ENCODE data around the gene NXNL1.

Gene NXNL1

GRCh38 chr19:17467471-17468301, 7.0 kb upstream of the NXNL1 start:
- TF ChIP-seq, protein P1, sequence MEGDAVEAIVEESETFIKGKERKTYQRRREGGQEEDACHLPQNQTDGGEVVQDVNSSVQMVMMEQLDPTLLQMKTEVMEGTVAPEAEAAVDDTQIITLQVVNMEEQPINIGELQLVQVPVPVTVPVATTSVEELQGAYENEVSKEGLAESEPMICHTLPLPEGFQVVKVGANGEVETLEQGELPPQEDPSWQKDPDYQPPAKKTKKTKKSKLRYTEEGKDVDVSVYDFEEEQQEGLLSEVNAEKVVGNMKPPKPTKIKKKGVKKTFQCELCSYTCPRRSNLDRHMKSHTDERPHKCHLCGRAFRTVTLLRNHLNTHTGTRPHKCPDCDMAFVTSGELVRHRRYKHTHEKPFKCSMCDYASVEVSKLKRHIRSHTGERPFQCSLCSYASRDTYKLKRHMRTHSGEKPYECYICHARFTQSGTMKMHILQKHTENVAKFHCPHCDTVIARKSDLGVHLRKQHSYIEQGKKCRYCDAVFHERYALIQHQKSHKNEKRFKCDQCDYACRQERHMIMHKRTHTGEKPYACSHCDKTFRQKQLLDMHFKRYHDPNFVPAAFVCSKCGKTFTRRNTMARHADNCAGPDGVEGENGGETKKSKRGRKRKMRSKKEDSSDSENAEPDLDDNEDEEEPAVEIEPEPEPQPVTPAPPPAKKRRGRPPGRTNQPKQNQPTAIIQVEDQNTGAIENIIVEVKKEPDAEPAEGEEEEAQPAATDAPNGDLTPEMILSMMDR (IDR thresholded peaks at IDR 0.05) = no peak
- peak overlapping the region; percentile 84 to 97 for H3K27ac ChIP-seq

GRCh38 chr19:17466487-17466850, 5.7 kb upstream of the NXNL1 start:
- Histone ChIP-seq H3K27ac (no peak overlapping the region), H3K4me3 (no peak overlapping the region)
- DNase-seq (ENCODE audit: low spot score) = no peak

More at GRCh38 chr19:17467471-17468301, 7.0 kb upstream of the NXNL1 start:
- no peak overlapping the region for H3K4me3 ChIP-seq
- DNase-seq (ENCODE audit: low spot score) = no peak

DNA sequence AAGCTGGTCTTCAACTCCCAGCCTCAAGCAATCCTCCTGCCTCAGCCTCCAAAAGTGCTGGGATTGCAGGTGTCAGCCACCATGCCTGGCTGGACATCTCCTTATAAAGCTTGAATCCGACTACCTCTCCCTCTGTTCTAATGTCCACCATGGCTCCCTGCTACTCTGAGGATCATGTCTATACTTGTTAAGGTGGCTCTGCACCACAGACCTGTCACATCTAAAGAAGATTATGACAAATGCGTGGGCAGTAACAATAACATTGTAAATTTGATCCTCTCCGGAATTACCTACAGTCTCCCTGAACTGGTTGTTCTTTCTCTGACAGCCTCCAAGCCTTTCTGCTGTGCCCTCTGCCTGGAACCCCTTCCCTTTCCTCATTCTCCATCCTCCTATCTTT, 1.8 kb downstream of the NXNL1 start:
- H3K4me3 ChIP-seq = no peak overlapping the region
- DNase-seq (ENCODE audit: low spot score) = no peak
- TF ChIP-seq, protein P1 (IDR thresholded peaks at IDR 0.05) = no peak
- H3K27ac ChIP-seq = no peak overlapping the region

More at GRCh38 chr19:17466487-17466850, 5.7 kb upstream of the NXNL1 start:
- TF ChIP-seq, protein P1 (IDR thresholded peaks at IDR 0.05) = no peak

GRCh38 chr19:17457616-17458015, 3.1 kb downstream of the NXNL1 start:
- no peak for DNase-seq (ENCODE audit: low spot score)
- Histone ChIP-seq H3K27ac (no peak overlapping the region), H3K4me3 (no peak overlapping the region)
- TF ChIP-seq, protein P1 (IDR thresholded peaks at IDR 0.05) = no peak

DNA sequence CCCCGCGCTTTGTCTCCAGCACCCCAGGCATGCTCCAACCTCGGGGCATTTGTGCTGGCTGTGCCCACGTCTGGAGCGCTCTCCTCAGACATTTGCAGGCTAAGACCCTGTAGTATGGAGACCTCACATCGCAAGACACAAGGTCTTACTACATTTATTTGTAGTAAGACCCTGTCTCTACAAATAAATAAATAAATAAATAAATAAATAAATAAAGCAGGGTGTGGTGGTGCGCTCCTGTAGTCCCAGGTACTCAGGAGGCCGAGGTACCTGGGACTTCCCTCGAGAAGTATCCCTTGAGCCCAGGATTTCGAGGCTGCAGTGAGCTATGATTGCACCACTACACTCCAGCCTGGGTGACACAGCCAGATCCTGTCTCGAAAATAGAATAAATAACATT, 4.6 kb downstream of the NXNL1 start:
- Histone ChIP-seq H3K4me3 (no peak overlapping the region), H3K27ac (no peak overlapping the region)
- DNase-seq (ENCODE audit: low spot score) = no peak
- TF ChIP-seq, protein P1 (IDR thresholded peaks at IDR 0.05) = no peak

DNA sequence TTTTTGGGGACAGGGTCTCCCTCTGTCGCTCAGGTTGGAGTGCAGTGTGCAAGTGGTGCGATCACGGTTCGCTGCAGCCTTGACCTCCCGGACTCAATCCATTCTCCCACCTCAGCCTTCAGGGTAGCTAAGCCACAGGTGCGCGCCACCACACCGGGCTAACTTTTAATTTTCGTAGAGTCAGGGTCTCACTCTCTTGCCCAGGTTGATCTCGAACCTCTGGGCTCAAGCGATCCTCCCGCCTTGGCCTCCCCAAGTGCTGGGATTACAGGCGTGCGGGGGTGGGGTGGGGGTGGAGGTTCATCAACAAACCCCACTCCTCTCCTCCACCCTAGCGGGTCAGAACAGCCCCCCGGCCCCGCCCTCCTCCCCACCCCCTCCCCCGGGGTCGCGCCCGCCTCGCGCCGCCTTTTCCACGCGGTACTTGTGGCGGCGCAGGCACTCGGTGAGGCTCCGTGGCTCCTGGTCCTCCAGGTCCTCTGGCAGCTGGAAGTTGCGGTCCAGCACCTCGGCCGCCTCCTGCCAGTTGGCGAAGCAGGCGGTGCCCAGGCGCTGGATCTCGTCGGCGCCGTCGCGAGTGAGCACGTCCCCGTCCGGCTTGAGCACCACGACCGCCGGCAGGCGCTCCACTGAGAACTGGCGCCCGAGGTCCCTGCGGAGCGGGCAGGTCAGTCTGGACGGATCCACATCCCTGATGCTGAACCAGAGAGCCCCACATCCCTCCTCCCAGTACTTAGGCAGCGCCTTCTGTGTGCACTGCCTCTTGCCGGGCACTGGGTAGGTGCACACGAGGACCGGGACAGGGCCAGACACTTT, 5.2 kb downstream of the NXNL1 start:
- DNase-seq (ENCODE audit: low spot score) = no peak
- no peak overlapping the region for H3K4me3 ChIP-seq
- no peak overlapping the region for H3K27ac ChIP-seq
- TF ChIP-seq, protein P1 (IDR thresholded peaks at IDR 0.05) = no peak
